A549 (cell line): ENCODE data around the gene STIM1. TPM values are rescaled to one million over a fixed set of nuclear protein-coding genes. Genes with fewer than 3 reads are reported as not detected.

Experiments
- ATAC-seq, 2 experiments: fragments of 200-7000 bp in 1 of 2; fragments of >200 bp in 1 of 2; cut with Nextera tagmentation in 1 of 2; cut with Tn5 transposase in 1 of 2; 3 replicates each; pipeline versions ENCODE4 v1.8.0 to v1.9.1; 2018 to 2020; ENCODE audit warnings: mild to moderate bottlenecking in 1 of 2, moderate library complexity in 1 of 2
- CTCF ChIA-PET: fragments of 300-600 bp; sonication (Branson Sonifier 250); formaldehyde crosslinking; extraction: SDS; loops from one replicate; lab custom pipeline; 2021; ENCODE audit warnings: antibody characterized with exemption, inconsistent platforms; lab: Yijun Ruan, JAX
- POLR2A ChIA-PET: fragments of 350-600 bp; formaldehyde crosslinking; extraction: SDS; loops from one replicate; lab custom pipeline; 2021; ENCODE audit warnings: antibody characterized with exemption, inconsistent platforms; lab: Yijun Ruan, JAX
- DNase-seq, 2 experiments: peaks; one replicate each; pipeline versions ENCODE4 v3.0.0 to v3.0.0-alpha.2; 2011 to 2016; ENCODE audit warnings: low read depth in 1 of 2, low spot score in 1 of 2
- FAIRE-seq: peaks from 2 replicates; lab custom pipeline; 2011; peaks lifted over from hg19 to GRCh38; lab: Jason Lieb, UNC
- H3K27ac ChIP-seq, 2 experiments: fragments of >200 bp; sonication (Bioruptor Twin); formaldehyde crosslinking; 3 replicates each; pipeline ENCODE4 v1.5.1; 2016 to 2017
- H3K4me1 ChIP-seq: fragments of >200 bp; sonication (Bioruptor Twin); formaldehyde crosslinking; 3 replicates; pipeline ENCODE4 v1.6.1; 2016
- H3K4me2 ChIP-seq: fragments of >200 bp; sonication (Bioruptor Twin); formaldehyde crosslinking; 3 replicates; pipeline ENCODE4 v1.6.1; 2016
- H3K4me3 ChIP-seq: fragments of >200 bp; sonication (Bioruptor Twin); formaldehyde crosslinking; 3 replicates; pipeline ENCODE4 v1.5.1; 2016
- H3K9me3 ChIP-seq: fragments of >200 bp; sonication (Bioruptor Twin); formaldehyde crosslinking; 3 replicates; pipeline ENCODE4 v1.6.1; 2016
- BHLHE40 ChIP-seq: IDR thresholded peaks from 2 replicates; pipeline ENCODE4 v1.6.1; 2012; ENCODE audit warnings: low read depth, low read length, inconsistent platforms
- CBX2 ChIP-seq: fragments of 200-600 bp; sonication (generic); IDR thresholded peaks from 2 replicates; pipeline ENCODE4 v1.6.1; 2016; ENCODE audit warnings: low read depth, mild to moderate bottlenecking, borderline replicate concordance
- CBX8 ChIP-seq: fragments of 200-600 bp; sonication (generic); IDR thresholded peaks from 2 replicates; pipeline ENCODE4 v1.6.1; 2016
- CHD2 ChIP-seq: fragments of 150-350 bp; IDR thresholded peaks from 2 replicates; pipeline ENCODE4 v1.6.1; 2014; ENCODE audit warnings: low read length; ENCODE audit not compliant: partially characterized antibody
- EHF ChIP-seq: fragments of 250-450 bp; sonication (Bioruptor Pico); IDR thresholded peaks from 2 replicates; pipeline ENCODE4 v1.5.0; 2020; ENCODE audit warnings: mild to moderate bottlenecking
- FOSB ChIP-seq: fragments of 250-450 bp; sonication (Bioruptor Pico); IDR thresholded peaks from 2 replicates; pipeline ENCODE4 v1.5.0; 2020; ENCODE audit warnings: mild to moderate bottlenecking, moderate library complexity
- FOSL2 ChIP-seq, 2 experiments: fragments of 450-650 bp in 1 of 2; fragments of >200 bp in 1 of 2; sonication (Bioruptor Twin) in 1 of 2; formaldehyde crosslinking; IDR thresholded peaks; 2 replicates each; pipeline versions ENCODE4 v1.5.0 to v1.6.1; 2016 to 2020; ENCODE audit warnings: mild to moderate bottlenecking in 1 of 2, moderate library complexity in 1 of 2
- FOXS1 ChIP-seq: fragments of 250-450 bp; sonication (Bioruptor Pico); IDR thresholded peaks from 2 replicates; pipeline ENCODE4 v1.5.0; 2020; ENCODE audit warnings: mild to moderate bottlenecking, moderate library complexity
- HDAC2 ChIP-seq: fragments of 200-600 bp; sonication (generic); IDR thresholded peaks from 2 replicates; pipeline ENCODE4 v1.6.1; 2016
- HEYL ChIP-seq: fragments of 250-450 bp; sonication (Bioruptor Pico); IDR thresholded peaks from 2 replicates; pipeline ENCODE4 v1.8.0; 2021; ENCODE audit warnings: mild to moderate bottlenecking, moderate library complexity
- JUNB ChIP-seq: fragments of >200 bp; sonication (Bioruptor Twin); formaldehyde crosslinking; IDR thresholded peaks from 2 replicates; pipeline ENCODE4 v1.6.1; 2016
- KDM5A ChIP-seq: fragments of 200-600 bp; sonication (generic); IDR thresholded peaks from 2 replicates; pipeline ENCODE4 v1.6.1; 2016; ENCODE audit warnings: antibody characterized with exemption, mild to moderate bottlenecking
- MAFK ChIP-seq: fragments of 450-650 bp; IDR thresholded peaks from 2 replicates; pipeline ENCODE4 v1.6.1; 2014; ENCODE audit not compliant: partially characterized antibody
- NPAS2 ChIP-seq: fragments of 250-450 bp; sonication (Bioruptor Pico); IDR thresholded peaks from 2 replicates; pipeline ENCODE4 v1.8.0; 2022; ENCODE audit warnings: mild to moderate bottlenecking, moderate library complexity, borderline replicate concordance
- POLR2A ChIP-seq: IDR thresholded peaks from 2 replicates; pipeline ENCODE4 v1.6.1; 2012; ENCODE audit warnings: mild to moderate bottlenecking, low read length
- RCOR1 ChIP-seq: fragments of 150-350 bp; IDR thresholded peaks from 2 replicates; pipeline ENCODE4 v1.6.1; 2014; ENCODE audit warnings: antibody characterized with exemption, low read length, low read depth
- RNF2 ChIP-seq: fragments of 200-600 bp; sonication (generic); IDR thresholded peaks from 2 replicates; pipeline ENCODE4 v1.6.1; 2016; ENCODE audit warnings: low read depth, mild to moderate bottlenecking, antibody characterized with exemption, moderate library complexity, borderline replicate concordance
- SREBF2 ChIP-seq: fragments of 450-650 bp; IDR thresholded peaks from 2 replicates; pipeline ENCODE4 v1.6.1; 2014; ENCODE audit warnings: mild to moderate bottlenecking, moderate library complexity
- TFCP2L1 ChIP-seq: fragments of 250-450 bp; sonication (Bioruptor Pico); IDR thresholded peaks from 2 replicates; pipeline ENCODE4 v1.5.0; 2021; ENCODE audit warnings: mild to moderate bottlenecking
- TP53 ChIP-seq: fragments of 250-450 bp; sonication (Bioruptor Pico); IDR thresholded peaks from 2 replicates; pipeline ENCODE4 v1.5.0; 2021; ENCODE audit warnings: mild to moderate bottlenecking, moderate library complexity
- ZNF302 ChIP-seq: fragments of 250-450 bp; sonication (Bioruptor Pico); IDR thresholded peaks from 2 replicates; pipeline ENCODE4 v1.9.0; 2021; ENCODE audit warnings: inconsistent platforms, mild to moderate bottlenecking, moderate library complexity
- ZSCAN20 ChIP-seq: fragments of 250-450 bp; sonication (Bioruptor Pico); IDR thresholded peaks from 2 replicates; pipeline ENCODE4 v1.8.0; 2022; ENCODE audit warnings: mild to moderate bottlenecking, moderate library complexity
- WGBS: methylation state at CpG from one replicate; pipeline ENCODE4 v1.1.6; 2017; ENCODE audit errors: missing lambda C conversion rate; 5-methylcytosine and 5-hydroxymethylcytosine counted together
- polyA plus RNA-seq, 4 experiments: library from polyadenylated mRNA; depleted of rRNA in 3 of 4; stranded (reverse); fragments of >200 nt; fragmentation: RNase III in 1 of 4; extraction: RNeasy Plus Mini Kit Qiagen cat#74134 plus additional on column Dnase treatment in 1 of 4; gene quantifications; 2 replicates in 3 of 4; 3 replicates in 1 of 4; pipeline ENCODE4 v1.2.3, GENCODE V29; 2011 to 2017
- TF ChIP-seq, protein P1 (sequence below): IDR thresholded peaks from 2 replicates; pipeline ENCODE4 v1.6.1; 2012; ENCODE audit warnings: low read depth, borderline replicate concordance
- TF ChIP-seq, protein P2 (sequence below): fragments of 450-650 bp; IDR thresholded peaks from 2 replicates; pipeline ENCODE4 v1.6.1; 2014; ENCODE audit warnings: antibody characterized with exemption
- TF ChIP-seq, protein P3 (sequence below): fragments of 250-450 bp; sonication (Bioruptor Pico); IDR thresholded peaks from 2 replicates; pipeline ENCODE4 v1.5.0; 2020; ENCODE audit warnings: low read depth, mild to moderate bottlenecking, moderate library complexity
- TF ChIP-seq, protein P4 (sequence below): IDR thresholded peaks from 2 replicates; pipeline ENCODE4 v1.6.1; 2012

The STIM1 gene
- polyA plus RNA-seq, 2 of the 4 experiments (the other 2 are of a cell fraction): 35.2 to 38.7 TPM

DNA sequence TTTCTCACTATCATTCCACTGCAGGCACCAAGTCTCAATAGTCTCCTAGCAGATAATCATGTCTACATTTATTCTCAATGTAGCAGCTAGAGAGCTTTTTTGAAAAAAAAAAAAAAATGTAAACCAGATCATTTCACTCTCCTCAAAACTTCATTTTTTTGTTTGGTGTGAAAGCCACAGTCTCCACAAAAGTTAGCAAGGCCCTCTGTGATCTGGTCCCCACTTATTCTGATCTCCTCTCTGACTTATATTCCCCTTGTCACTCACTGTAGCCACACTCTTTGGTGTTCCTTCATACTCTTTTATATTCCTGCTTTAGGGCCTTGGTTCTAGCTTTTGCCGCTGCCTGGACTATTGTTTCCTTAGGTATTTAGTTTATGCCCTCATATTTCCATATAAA lies 137.5 kb downstream of the STIM1 start:
- no peak for ATAC-seq
- POLR2A ChIA-PET: no interaction called here
- Histone ChIP-seq H3K4me3 (no peak overlapping the region), H3K4me1 (no peaks in the 10 kb centered on the region), H3K4me2 (no peak overlapping the region), H3K9me3 (peaks cover 29% of the 10 kb centered on the region), H3K27ac (no peak overlapping the region)
- CTCF ChIA-PET: interaction anchor here (0.8 kb wide), 1 partner anchor 145 kb away, joined by 3 read pairs; no protein-coding TSS in a partner anchor
- DNase-seq: no peak
- no peak for FAIRE-seq
- TF ChIP-seq, protein P1, sequence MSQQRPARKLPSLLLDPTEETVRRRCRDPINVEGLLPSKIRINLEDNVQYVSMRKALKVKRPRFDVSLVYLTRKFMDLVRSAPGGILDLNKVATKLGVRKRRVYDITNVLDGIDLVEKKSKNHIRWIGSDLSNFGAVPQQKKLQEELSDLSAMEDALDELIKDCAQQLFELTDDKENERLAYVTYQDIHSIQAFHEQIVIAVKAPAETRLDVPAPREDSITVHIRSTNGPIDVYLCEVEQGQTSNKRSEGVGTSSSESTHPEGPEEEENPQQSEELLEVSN: no peak
- TF ChIP-seq POLR2A (no peak), JUNB (no peak), SREBF2 (no peak), CBX2 (no peak), HDAC2 (no peak), RNF2 (no peak), RCOR1 (no peak), MAFK (no peak), FOXS1 (CRISPR knock-in tag) (no peak), FOSB (CRISPR knock-in tag) (no peak), TP53 (CRISPR knock-in tag) (no peak)
- TF ChIP-seq, protein P2, sequence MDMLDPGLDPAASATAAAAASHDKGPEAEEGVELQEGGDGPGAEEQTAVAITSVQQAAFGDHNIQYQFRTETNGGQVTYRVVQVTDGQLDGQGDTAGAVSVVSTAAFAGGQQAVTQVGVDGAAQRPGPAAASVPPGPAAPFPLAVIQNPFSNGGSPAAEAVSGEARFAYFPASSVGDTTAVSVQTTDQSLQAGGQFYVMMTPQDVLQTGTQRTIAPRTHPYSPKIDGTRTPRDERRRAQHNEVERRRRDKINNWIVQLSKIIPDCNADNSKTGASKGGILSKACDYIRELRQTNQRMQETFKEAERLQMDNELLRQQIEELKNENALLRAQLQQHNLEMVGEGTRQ: no peak
- TF ChIP-seq, protein P3, sequence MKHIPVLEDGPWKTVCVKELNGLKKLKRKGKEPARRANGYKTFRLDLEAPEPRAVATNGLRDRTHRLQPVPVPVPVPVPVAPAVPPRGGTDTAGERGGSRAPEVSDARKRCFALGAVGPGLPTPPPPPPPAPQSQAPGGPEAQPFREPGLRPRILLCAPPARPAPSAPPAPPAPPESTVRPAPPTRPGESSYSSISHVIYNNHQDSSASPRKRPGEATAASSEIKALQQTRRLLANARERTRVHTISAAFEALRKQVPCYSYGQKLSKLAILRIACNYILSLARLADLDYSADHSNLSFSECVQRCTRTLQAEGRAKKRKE (CRISPR knock-in tag): no peak
- TF ChIP-seq, protein P4, sequence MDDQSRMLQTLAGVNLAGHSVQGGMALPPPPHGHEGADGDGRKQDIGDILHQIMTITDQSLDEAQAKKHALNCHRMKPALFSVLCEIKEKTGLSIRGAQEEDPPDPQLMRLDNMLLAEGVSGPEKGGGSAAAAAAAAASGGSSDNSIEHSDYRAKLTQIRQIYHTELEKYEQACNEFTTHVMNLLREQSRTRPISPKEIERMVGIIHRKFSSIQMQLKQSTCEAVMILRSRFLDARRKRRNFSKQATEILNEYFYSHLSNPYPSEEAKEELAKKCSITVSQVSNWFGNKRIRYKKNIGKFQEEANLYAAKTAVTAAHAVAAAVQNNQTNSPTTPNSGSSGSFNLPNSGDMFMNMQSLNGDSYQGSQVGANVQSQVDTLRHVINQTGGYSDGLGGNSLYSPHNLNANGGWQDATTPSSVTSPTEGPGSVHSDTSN: no peak
- 91% methylated on average over 1 of the region's 1 CpG for WGBS

DNA sequence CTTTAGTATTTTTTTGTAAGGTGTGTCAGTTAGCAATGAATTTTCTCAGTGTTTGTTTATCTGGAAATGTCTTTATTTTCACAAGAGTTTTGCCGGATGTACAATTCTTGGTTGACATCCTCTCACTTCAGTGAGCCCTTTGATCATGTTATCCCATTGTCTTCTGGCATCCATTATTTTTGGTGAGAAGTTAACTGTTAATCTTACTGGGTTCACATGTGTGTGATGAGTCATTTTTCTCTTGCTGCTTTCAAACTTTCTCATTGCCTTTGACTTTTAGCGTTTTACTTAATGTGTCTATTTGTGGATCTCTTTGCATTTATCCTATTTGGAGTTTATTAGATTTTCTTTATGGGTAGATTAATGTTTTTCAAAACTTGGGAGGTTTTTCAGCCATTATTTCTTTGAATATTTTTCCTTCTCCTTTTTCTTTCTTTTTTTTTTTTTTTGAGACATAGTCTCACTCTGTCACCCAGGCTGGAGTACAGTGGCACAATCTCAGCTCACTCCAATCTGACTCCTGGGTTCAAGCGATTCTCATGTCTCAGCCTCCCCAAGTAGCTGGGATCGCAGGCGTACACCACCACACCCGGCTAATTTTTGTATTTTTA lies 138.7 kb downstream of the STIM1 start:
- DNase-seq (peak in 1 of 2 experiments; percentile 40), FAIRE-seq (peak; percentile 89), ATAC-seq (no peak)
- CTCF ChIA-PET: interaction anchor here (1.2 kb wide), 1 partner anchor 139 kb away, joined by 5 read pairs; the partner anchor contains the start of gene STIM1
- 73% methylated on average over 6 of the region's 6 CpGs for WGBS
- Histone ChIP-seq H3K4me1 (no peaks in the 10 kb centered on the region), H3K4me3 (no peak overlapping the region), H3K9me3 (peaks cover 29% of the 10 kb centered on the region), H3K27ac (no peak overlapping the region), H3K4me2 (no peak overlapping the region)
- POLR2A ChIA-PET: no interaction called here
- no peak for TF ChIP-seq NPAS2
- no peak for TF ChIP-seq FOSL2 (IDR thresholded peaks at IDR 0.05)
- TF ChIP-seq FOSL2 (CRISPR knock-in tag; IDR thresholded peaks at IDR 0.05): peak; percentile 91

DNA sequence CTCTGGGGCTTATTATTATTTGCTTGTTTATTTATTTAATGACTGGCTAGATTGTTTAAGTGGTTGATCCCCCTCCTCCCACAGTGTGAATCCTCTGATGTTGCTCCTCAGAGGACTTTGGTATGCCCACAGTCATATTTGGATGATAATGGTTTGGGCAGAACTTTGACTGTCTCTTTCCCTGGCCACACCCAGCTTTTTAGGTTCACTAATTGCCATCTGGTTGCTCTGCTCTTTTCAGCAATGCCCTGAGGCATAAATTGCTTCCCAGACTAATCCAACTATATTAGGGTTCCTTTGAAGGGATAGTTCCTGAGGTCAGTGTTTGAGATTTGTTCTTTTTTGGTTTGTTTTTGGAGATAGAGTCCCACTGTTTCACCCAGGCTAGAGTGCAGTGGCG lies 139.8 kb downstream of the STIM1 start:
- TF ChIP-seq SREBF2 (no peak), KDM5A (no peak), HEYL (CRISPR knock-in tag) (no peak), CBX8 (no peak), TFCP2L1 (CRISPR knock-in tag) (no peak), BHLHE40 (no peak), NPAS2 (no peak), RNF2 (no peak), EHF (CRISPR knock-in tag) (no peak), JUNB (no peak), CHD2 (no peak), ZSCAN20 (CRISPR knock-in tag) (no peak), POLR2A (no peak), ZNF302 (no peak)
- H3K4me3 ChIP-seq: no peak overlapping the region
- peaks cover 29% of the 10 kb centered on the region for H3K9me3 ChIP-seq
- no peak overlapping the region for H3K27ac ChIP-seq
- FAIRE-seq (no peak), DNase-seq (no peak), ATAC-seq (no peak)
- WGBS: 33% methylated on average over 1 of the region's 1 CpG
- POLR2A ChIA-PET: no interaction called here
- CTCF ChIA-PET: no interaction called here
- no peaks in the 10 kb centered on the region for H3K4me1 ChIP-seq
- H3K4me2 ChIP-seq: no peak overlapping the region
